Esophagus squamous epithelium (tissue), 5 donors: ENCODE results near the gene PFKL. TPM values are rescaled to one million over a fixed set of nuclear protein-coding genes. Genes with fewer than 3 reads are reported as not detected.

Experiments used
- DNase-seq: peaks from one replicate; lab custom pipeline; 2025; lab: John Stamatoyannopoulos, UW
- H3K27ac ChIP-seq, 4 donors: fragments of 200-600 bp; sonication (generic); one replicate each; pipeline ENCODE4 v1.5.1; 2016 to 2019; ENCODE audit warnings: mild to moderate bottlenecking in 1 of 4
- H3K27me3 ChIP-seq, 4 donors: fragments of 200-600 bp; sonication (generic); 1 replicate in 3 of 4; 2 replicates in 1 of 4; pipeline versions ENCODE4 v1.5.1 to v1.6.0; 2017 to 2021; ENCODE audit warnings: antibody characterized with exemption in 1 of 4
- H3K36me3 ChIP-seq, 3 donors: fragments of 200-600 bp; sonication (generic); one replicate each; pipeline ENCODE4 v1.5.1; 2016 to 2019
- H3K4me1 ChIP-seq, 3 donors: fragments of 200-600 bp; sonication (generic); one replicate each; pipeline ENCODE4 v1.5.1; 2017 to 2019
- H3K4me3 ChIP-seq, 4 donors: fragments of 200-600 bp; sonication (generic); 1 replicate in 3 of 4; 2 replicates in 1 of 4; pipeline ENCODE4 v1.5.1; 2016 to 2019; ENCODE audit warnings: mild to moderate bottlenecking in 2 of 4, moderate library complexity in 1 of 4
- H3K9me3 ChIP-seq, 3 donors: fragments of 200-600 bp; sonication (generic); one replicate each; pipeline ENCODE4 v1.5.1; 2016 to 2019
- CTCF ChIP-seq, 6 experiments: fragments of 450-650 bp in 4 of 6; fragments of 200-600 bp in 2 of 6; sonication (generic) in 2 of 6; IDR thresholded peaks; one replicate each; pipeline ENCODE4 v1.5.1; 2016 to 2019; ENCODE audit warnings: antibody characterized with exemption in 6 of 6, mild to moderate bottlenecking in 4 of 6, moderate library complexity in 4 of 6
- POLR2A ChIP-seq, 4 donors: fragments of 450-650 bp; IDR thresholded peaks; one replicate each; pipeline ENCODE4 v1.6.1; 2017; ENCODE audit warnings: antibody characterized with exemption in 4 of 4, mild to moderate bottlenecking in 4 of 4, moderate library complexity in 3 of 4
- WGBS, 2 donors: methylation state at CpG; one replicate each; pipeline ENCODE4 v1.1.5; 2018; 5-methylcytosine and 5-hydroxymethylcytosine counted together
- intact Hi-C: fragments of 100-400 bp; cut with DNase I; formaldehyde crosslinking; loops from one replicate; pipeline ENCODE4 v1.15.0; 2022
- total RNA-seq, 4 donors: library from RNA; depleted of rRNA; stranded (reverse); fragments of >200 nt; gene quantifications; one replicate each; pipeline ENCODE4 v1.1.0, GENCODE V29; 2016
- donor health status: DM: yes; HTN: yes; CAD: no.

The PFKL gene
- total RNA-seq, 4 donors from 2014 or later: 81.3 to 135 (median 94.6) TPM

GRCh38 chr21:44350773-44351481 is 51.1 kb downstream of the PFKL start:
- TF ChIP-seq POLR2A (IDR thresholded peaks at IDR 0.05) (no peak), CTCF (IDR thresholded peaks at IDR 0.05) (no peak)
- intact Hi-C loops: no loop called here
- Histone ChIP-seq H3K9me3 (no peaks in the 10 kb centered on the region), H3K27me3 (peaks cover 0 to 66% (median 9%) of the 10 kb centered on the region in 4 donors), H3K36me3 (no peaks in the 10 kb centered on the region), H3K4me3 (peak overlapping the region in 2 of 4 donors; percentile 18 to 43), H3K4me1 (peaks cover 0 to 18% (median 11%) of the 10 kb centered on the region in 3 donors), H3K27ac (no peak overlapping the region)
- DNase-seq: no peak
- 35% methylated on average over 15 of the region's 42 CpGs; no CpG with 5 or more reads in 1 of the 2 donors for WGBS, 2 donors

GRCh38 chr21:44351535-44352252 is 51.8 kb downstream of the PFKL start:
- no peak overlapping the region for H3K27ac ChIP-seq
- peaks cover 0 to 18% (median 11%) of the 10 kb centered on the region in 3 donors for H3K4me1 ChIP-seq
- peaks cover 0 to 63% (median 9%) of the 10 kb centered on the region in 4 donors for H3K27me3 ChIP-seq
- H3K9me3 ChIP-seq: no peaks in the 10 kb centered on the region
- intact Hi-C loops: no loop called here
- no peak for TF ChIP-seq POLR2A (IDR thresholded peaks at IDR 0.05)
- no peak for TF ChIP-seq CTCF (IDR thresholded peaks at IDR 0.05)
- H3K36me3 ChIP-seq: no peaks in the 10 kb centered on the region
- WGBS, 2 donors: 80 to 88% methylated on average over 12 to 13 of the region's 18 CpGs
- no peak for DNase-seq
- no peak overlapping the region for H3K4me3 ChIP-seq

GRCh38 chr21:44352253-44352860 is 52.5 kb downstream of the PFKL start:
- Histone ChIP-seq H3K27me3 (peaks cover 0 to 63% (median 9%) of the 10 kb centered on the region in 4 donors), H3K36me3 (no peaks in the 10 kb centered on the region), H3K27ac (peak overlapping the region in 2 of 4 donors; percentile 45 to 51), H3K4me1 (peaks cover 0 to 18% (median 11%) of the 10 kb centered on the region in 3 donors), H3K4me3 (no peak overlapping the region), H3K9me3 (no peaks in the 10 kb centered on the region)
- TF ChIP-seq POLR2A (IDR thresholded peaks at IDR 0.05): no peak
- DNase-seq: no peak
- WGBS, 2 donors: 78 to 81% methylated on average over 8 to 14 of the region's 17 CpGs
- intact Hi-C loops: no loop called here

GRCh38 chr21:44353191-44353970 is 53.5 kb downstream of the PFKL start, which contains the start of gene TRPM2:
Gene TRPM2 (plus strand): TSS chr21:44353621. CDS start chr21:44353701, 80 bp downstream.
- intact Hi-C loops: no loop called here
- peaks cover 0 to 57% (median 9%) of the 10 kb centered on the region in 4 donors for H3K27me3 ChIP-seq
- peaks cover 0 to 18% (median 11%) of the 10 kb centered on the region in 3 donors for H3K4me1 ChIP-seq
- H3K36me3 ChIP-seq: no peaks in the 10 kb centered on the region
- WGBS, 2 donors: 26 to 43% methylated on average over 5 to 9 of the region's 21 CpGs
- no peaks in the 10 kb centered on the region for H3K9me3 ChIP-seq
- peak within 1 kb of the TSS in 2 of 4 donors; percentile 67 to 79 for H3K27ac ChIP-seq
- peak within 1 kb of the TSS in 3 of 4 donors; percentile 7 to 50 (median 29) for H3K4me3 ChIP-seq
- TF ChIP-seq CTCF (IDR thresholded peaks at IDR 0.05) (no peak), POLR2A (IDR thresholded peaks at IDR 0.05) (no peak)
- no peak for DNase-seq

GRCh38 chr21:44354001-44354405 is 54.1 kb downstream of the PFKL start:
- peak overlapping the region in 3 of 4 donors; percentile 7 to 50 (median 29) for H3K4me3 ChIP-seq

More at GRCh38 chr21:44354001-44354405, 54.1 kb downstream of the PFKL start:
- WGBS, 2 donors: 54 to 68% methylated on average over 6 to 8 of the region's 8 CpGs
- TF ChIP-seq POLR2A (IDR thresholded peaks at IDR 0.05) (no peak), CTCF (IDR thresholded peaks at IDR 0.05) (no peak)
- Histone ChIP-seq H3K27me3 (peaks cover 0 to 50% (median 7%) of the 10 kb centered on the region in 4 donors), H3K36me3 (no peaks in the 10 kb centered on the region), H3K9me3 (no peaks in the 10 kb centered on the region), H3K27ac (peak overlapping the region in 2 of 4 donors; percentile 67 to 79), H3K4me1 (peaks cover 0 to 18% (median 11%) of the 10 kb centered on the region in 3 donors)
- no peak for DNase-seq
- intact Hi-C loops: no loop called here
